ENCODE measurements around the gene GFY. TPM values are rescaled to one million over a fixed set of nuclear protein-coding genes. Genes with fewer than 3 reads are reported as not detected.

GFY gene
- total and polyA plus RNA-seq, 9 of the 15 experiments (the other 6 are each of a cell fraction or from before 2014, with no cell fraction given): 0.06 to 0.40 (median 0.19) TPM; not detected in 3

- TF ChIP-seq MITF (IDR thresholded peaks at IDR 0.05) (no peak), TAF15 (IDR thresholded peaks at IDR 0.05; ENCODE audit: low read depth, low read length) (no peak), ZBTB11 (CRISPR knock-in tag; IDR thresholded peaks at IDR 0.05) (no peak), NR1H2 (CRISPR knock-in tag; IDR thresholded peaks at IDR 0.05) (no peak), HDAC6 (IDR thresholded peaks at IDR 0.05; ENCODE audit: low read depth, low read length) (no peak), L3MBTL2 (IDR thresholded peaks at IDR 0.05) (no peak), ZBTB5 (IDR thresholded peaks at IDR 0.05) (peak; percentile 37; the same call in 1 of the 2 replicates), ZNF217 (CRISPR knock-in tag; IDR thresholded peaks at IDR 0.05) (no peak), SIN3B (IDR thresholded peaks at IDR 0.05; ENCODE audit: low read depth) (0 out of 2 replicates have a peak, but pooled peaks have one; percentile 33), NFIX (CRISPR knock-in tag; IDR thresholded peaks at IDR 0.05; ENCODE audit: low read depth) (no peak), XRCC5 (IDR thresholded peaks at IDR 0.05; ENCODE audit: low read depth, low read length) (no peak), LCOR (CRISPR knock-in tag; IDR thresholded peaks at IDR 0.05) (0 out of 2 replicates have a peak, but pooled peaks have one; percentile 14), TOE1 (IDR thresholded peaks at IDR 0.05; ENCODE audit: borderline replicate concordance) (no peak), TOE1 (CRISPR knock-in tag; IDR thresholded peaks at IDR 0.05; ENCODE audit: borderline replicate concordance, low read depth) (no peak), ZNF184 (CRISPR knock-in tag; IDR thresholded peaks at IDR 0.05) (no peak), ZSCAN29 (IDR thresholded peaks at IDR 0.05) (no peak), ESRRB (CRISPR knock-in tag; IDR thresholded peaks at IDR 0.05; ENCODE audit: borderline replicate concordance) (no peak), ZNF780A (CRISPR knock-in tag; IDR thresholded peaks at IDR 0.05) (no peak), CBX1 (IDR thresholded peaks at IDR 0.05; ENCODE audit: low read depth) (no peak), ZNF586 (CRISPR knock-in tag; conservative IDR thresholded peaks at IDR 0.05) (no peak), ZNF140 (CRISPR knock-in tag; IDR thresholded peaks at IDR 0.05) (no peak), PURB (CRISPR knock-in tag; IDR thresholded peaks at IDR 0.05; ENCODE audit: low read depth) (no peak), RBFOX2 (IDR thresholded peaks at IDR 0.05; ENCODE audit: low read depth, low read length) (no peak)
These were observed 17.7 kb downstream of the GFY start (continued) for GRCh38 chr19:49442771-49443365.
